Left renal cortex interstitium (tissue), 4 donors: ENCODE measurements around the gene LDHAL6B. TPM values are rescaled to one million over a fixed set of nuclear protein-coding genes. Genes with fewer than 3 reads are reported as not detected.

Experiments
- DNase-seq, 4 donors: peaks; one replicate each; pipeline ENCODE4 v3.0.0-alpha.2; 2013; ENCODE audit warnings: low read depth in 4 of 4, low spot score in 2 of 4, missing footprints in 1 of 4
- polyA plus RNA-seq, 4 donors: library from polyadenylated mRNA; unstranded; fragments of 120-200 nt; gene quantifications; one replicate each; pipeline ENCODE4 v1.2.1, GENCODE V29; 2013; ENCODE audit not compliant: insufficient read length in 4 of 4

The LDHAL6B gene
- polyA plus RNA-seq, 4 donors = 0.08 to 0.52 (median 0.33) TPM; not detected in 1

DNA sequence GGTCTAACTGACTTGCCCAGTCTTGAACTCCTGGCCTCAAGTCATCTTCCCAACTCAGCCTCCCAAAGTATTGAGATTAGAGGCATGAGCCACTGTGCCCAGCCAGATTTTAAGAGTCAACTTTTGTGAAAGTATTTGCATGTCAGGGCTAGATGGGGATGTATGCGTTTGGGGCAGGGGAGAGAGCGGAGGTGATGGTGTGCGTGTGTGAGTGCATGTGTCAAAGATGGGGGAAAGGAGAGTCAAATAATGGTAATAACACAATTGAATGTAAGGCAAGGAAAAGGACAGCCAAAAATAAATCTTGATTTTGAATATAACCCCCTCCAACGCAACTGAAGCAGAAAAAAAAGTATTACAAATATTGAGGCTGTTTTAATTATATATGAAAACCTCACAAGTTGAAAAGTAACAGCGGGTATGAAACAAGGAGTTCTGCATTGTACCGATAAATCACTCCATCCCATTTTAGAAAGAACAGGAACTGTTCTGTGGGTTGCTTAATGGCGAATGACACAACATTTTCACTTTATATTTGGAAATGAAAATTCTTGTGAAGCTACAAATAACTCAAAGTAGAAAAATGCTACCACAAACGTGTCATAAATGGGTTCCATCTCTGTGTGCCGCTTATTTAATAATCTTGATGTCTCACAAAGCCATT is 29.9 kb upstream of the LDHAL6B start:
- no peak for DNase-seq

DNA sequence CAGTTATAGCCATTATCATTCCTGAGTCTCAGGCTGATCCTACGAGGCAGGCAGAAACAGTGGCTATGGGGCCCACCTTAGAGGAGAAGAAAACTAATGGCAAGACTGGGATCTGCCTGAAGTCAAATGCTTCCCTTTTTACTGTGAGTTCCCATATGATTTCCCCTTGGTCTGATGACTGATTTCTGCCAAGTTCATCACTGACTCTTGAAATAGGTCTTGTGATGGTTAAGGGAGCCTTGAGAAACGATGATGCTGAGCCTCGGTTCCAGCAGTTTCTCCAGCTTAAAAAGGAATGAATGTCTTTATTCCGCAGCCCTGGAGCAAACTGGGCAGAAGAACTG is 29.4 kb upstream of the LDHAL6B start:
- DNase-seq = no peak

DNA sequence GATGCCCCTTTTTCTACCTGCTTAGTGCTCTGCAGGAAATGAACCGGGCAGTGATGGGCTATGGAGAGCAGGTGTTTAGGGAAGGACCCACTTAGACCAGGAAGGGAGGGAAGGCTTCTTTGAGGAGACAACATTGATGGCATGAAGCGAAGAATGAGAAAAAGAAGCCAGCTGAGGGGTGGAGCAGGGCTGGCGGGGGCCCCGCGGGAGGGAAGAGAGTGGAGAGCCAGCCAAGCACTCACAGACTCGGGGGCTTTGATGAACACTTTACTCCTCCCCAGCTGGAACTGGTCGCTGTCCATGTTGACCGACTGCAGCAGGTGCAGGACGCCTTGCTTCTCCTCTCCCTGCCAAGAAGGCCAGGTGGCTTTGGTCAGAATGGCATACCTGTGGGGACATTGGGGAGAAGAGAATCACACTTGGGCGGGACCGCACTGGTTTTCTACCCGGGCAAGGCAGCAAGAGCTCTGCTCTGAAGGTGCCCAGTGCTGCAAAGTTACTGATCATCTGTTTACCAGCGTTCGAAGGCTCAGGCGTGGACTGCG is 28.4 kb upstream of the LDHAL6B start:
- DNase-seq = no peak

DNA sequence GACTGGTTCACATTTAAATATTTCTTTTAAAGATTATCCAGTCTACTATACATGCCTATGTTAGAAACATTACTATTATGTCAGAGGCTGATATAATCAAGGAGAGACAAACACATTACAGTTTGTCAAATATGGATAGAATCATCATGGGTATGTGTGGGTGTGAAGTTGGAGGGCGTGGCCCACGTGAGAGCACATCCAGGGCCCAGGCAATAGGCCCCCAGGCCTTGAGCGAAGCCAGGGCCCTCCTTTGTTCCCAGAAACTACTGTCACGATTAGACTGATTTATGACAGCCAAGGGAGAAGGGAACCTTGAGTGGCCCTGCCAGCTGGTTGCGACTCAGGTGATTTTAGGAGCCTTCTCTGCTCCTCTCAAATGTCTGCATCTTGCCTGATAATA is 26.9 kb upstream of the LDHAL6B start:
- DNase-seq = no peak

DNA sequence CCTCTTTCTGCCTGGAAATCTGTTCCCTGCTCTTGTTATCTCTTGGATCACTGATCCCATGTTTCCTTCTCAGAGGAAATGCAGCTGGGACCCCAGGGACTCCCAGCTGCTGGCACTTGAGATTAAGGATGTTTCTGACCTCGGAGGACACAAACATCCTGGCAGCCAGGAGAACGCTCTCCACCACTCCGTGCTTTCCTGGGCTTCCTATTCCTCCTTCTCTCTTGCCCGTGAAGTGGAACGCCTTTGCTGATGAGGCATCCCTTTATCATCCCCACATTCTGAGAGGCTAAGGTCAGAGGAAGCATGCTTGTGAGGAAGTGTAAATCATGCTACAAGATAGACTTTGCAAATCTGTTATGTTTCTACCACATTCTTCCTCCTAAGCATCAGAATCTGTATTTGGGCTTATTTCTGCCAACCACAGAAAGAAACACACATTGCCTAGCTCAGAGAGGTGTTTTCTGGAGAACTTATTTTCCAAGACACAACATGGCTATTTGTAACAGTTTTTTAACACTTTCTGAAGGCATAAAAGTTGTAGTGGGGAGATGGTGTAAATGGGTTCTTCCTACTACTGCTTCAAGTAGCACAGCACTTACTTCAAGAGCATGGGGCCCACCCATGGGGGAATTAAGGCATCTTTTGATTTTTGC is 25.6 kb upstream of the LDHAL6B start:
- no peak for DNase-seq

DNA sequence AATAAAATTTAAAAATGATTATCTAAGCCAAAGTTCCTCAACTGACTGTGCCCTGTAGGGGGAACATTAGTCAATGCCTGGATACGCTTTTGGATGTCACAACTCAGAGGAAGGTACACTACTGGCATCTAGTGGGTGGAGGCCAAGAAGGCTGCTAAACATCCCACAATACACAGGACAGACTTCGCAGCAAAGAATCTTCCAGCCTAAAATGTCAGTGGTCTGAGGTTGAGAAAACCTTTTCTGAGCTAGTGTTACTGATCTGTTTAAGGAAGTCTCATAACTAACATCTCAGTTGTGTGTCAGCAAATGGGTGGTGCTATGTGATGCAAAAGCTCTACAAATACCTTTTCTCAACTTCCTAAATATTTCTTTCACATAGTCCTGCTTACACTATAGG is 20.9 kb upstream of the LDHAL6B start:
- no peak for DNase-seq

DNA sequence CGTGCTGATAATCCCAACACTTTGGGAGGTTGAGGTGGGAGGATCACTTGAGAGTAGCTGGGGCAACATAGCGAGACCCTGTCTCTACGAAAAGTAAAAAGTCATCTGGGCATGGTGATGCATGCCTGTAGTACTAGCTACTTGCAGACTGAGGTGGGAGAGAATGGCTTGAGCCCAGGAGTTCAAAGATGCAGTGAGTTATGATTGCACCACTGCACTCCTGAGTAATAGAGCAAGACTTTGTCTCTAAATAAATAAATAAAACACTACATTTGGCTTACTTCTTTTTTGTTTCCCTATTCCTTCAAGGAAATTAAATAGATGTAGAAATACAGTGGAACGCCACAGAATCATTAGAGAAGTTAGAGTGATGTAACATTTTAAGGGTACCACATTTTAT is 20.1 kb upstream of the LDHAL6B start:
- no peak for DNase-seq

DNA sequence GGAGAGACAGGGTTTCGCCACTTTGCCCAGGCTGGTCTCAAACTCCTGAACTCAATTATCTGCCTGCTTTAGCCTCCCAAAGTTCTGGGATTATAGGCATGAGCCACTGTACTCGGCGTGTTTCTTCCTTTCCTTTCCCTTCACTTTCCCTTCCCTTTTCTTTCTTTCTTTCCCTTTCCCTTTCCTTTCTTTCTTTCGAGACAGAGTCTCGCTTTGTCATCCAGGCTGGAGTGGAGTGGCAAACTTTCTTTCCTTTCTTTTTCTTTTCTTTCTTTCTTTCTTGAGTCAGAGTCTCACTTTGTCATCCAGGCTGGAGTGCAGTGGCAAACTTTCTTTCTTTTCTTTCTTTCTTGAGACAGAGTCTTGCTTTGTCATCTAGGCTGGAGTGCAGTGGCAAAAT is 17.4 kb upstream of the LDHAL6B start:
- no peak for DNase-seq

DNA sequence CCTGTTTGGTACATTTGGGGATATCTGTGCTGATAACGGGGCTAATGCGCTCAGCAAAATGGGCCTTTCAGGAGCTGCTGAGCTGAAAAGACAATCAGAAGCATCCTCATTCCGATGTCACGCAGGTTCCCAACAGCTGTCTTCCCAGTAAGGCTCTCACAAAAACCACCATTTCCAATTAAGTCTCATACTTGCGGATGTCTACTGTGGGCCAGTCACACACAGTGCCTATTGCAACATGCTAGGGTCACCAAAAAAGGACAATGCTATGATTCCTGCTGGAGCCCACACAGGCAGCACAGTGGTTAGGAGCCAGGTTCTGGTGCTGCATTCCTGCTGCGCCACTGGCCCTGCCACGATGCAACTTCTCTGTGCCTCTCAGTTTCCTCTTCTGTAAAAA is 16.4 kb upstream of the LDHAL6B start:
- DNase-seq = no peak

DNA sequence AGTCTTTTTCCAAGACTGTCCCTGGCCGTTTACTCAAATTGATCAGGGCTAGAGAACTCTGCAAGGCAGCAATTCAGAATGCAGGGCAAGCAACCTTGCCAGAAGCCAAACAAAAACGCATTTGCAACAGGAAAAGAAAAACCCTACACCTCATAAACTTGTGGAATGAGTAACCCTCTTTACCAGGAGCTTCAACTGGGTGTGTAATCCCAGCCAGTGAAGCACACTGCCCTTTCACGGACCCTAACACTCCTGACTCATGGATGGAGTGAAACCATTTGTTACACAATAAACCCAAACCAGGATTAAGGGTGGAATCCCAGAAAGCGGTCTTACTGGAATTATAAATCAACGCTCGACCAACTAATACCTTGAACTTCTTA is 14.8 kb upstream of the LDHAL6B start:
- DNase-seq = no peak

DNA sequence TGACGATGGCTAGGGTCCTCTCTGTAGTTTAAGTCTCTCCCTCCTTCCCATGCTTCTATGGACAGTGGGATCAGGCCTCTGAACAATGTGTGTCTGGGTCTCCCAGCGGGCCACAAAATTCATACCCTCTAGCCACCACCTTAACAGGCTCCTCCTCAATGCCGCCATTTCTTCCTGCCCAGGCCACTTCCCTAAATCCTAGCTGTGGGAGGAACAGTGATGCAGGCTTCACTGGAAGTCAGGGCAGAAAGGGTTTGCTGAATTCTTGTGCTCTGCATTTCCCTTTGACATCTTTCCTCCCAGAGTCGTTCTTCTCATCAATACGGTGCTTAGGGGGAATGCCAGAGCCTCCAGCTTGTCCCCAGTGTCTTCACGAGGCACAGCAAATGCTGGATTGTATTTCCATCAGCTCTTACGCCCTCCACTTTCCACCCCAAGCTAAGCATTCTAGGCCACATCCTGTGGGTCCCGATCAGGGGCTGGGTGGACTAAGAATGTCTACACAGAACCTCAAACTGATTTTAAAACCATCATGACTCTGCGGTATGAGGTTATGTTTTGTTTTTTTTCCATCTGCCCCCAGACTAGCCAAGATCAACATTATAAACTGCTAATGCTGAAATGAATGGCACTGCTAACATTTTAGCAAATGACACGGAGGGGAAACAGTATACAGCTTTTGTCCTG is 11.9 kb upstream of the LDHAL6B start:
- no peak for DNase-seq

DNA sequence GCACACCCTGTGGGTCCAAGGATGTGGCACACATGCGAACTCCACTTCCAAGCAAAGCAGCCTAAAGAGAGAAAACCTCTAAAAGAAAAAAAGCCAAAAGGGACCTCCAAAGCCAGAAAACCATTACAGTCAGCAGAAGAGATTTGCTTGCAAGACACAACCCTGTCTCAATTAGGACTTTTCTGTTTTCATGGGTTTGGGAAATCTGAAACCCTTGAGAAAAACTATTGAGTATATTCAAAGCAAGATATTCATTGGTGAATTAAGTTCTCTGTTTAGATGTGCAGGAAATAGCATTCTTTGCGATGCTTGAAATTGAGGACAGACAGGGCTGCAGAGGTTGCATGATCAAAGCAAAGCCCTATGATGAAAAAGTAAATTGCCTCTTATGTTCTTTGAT is 10.2 kb upstream of the LDHAL6B start:
- no peak for DNase-seq

DNA sequence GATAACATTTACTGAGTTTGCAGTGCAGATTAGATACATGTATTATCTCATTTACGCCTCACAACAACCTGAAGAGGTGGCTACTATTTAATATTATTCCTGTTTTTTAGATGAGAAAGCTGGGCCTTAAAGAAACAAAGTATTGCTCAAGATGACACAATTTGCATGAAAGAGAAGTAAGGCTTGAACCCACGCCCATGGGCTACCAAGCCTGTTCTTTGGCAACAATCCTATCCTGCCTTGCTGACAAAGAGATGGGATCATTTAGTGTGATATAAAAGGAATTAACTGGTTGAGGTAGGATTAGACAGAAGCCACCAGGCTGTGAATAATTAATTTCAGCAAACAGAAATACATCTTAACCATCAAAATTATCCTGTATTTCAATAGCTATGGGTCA is 9.2 kb upstream of the LDHAL6B start:
- DNase-seq = no peak

DNA sequence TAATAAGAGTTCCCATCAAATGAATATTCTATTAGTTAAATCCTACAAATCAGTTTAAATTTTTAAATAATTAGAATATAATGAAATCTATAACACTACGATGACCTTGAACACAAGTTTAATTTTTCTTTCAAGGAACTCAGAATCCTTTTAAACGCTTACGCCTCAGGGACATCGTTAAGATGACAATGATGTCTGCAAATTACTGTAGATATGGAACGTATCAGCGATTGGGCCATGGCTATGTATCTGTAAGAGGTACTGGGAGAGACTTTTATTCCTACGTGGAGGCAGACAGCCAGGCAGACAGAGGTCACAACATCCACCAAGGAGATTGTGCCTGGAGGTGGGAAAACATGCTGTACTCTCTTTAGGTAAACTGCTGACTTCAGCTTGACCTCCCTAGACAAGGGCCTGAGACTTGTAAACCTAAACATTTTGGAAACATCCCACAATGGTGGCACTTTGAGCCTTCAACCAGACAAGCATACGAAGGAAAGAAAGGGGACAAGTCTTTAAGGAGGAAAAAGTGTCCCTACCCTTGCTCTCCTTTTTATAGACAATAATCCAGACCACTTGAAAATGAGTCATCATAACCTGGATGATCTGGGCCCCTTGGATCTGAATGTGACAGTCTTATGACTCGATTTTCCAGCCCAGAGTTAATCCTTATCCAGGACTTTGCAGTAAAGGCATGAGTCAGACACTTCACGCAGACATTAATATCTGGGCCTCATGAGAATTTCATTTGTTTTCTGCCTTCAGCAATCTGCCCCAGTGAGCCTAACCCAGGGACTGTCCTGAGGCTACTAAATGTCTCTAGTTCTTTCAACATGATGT is 6.8 kb upstream of the LDHAL6B start:
- no peak for DNase-seq

DNA sequence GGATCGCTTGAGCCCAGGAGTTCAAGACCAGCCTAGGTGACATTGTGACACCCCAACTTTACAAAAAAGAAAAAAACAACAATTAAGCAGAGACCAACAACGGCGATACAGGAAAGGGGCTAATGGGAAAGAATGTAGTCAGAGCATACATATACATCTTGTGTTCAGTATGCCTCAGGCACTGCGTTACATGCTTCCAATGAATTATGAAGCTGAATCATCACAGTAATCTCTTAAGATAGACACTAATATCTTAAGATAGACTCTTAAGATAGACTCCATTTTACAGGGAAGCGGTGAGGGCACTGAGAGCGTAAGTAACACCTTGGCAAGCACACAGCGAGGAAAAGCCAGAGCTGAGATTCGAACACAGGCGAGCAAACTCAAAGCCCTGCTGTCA is 6.1 kb upstream of the LDHAL6B start:
- DNase-seq = no peak

DNA sequence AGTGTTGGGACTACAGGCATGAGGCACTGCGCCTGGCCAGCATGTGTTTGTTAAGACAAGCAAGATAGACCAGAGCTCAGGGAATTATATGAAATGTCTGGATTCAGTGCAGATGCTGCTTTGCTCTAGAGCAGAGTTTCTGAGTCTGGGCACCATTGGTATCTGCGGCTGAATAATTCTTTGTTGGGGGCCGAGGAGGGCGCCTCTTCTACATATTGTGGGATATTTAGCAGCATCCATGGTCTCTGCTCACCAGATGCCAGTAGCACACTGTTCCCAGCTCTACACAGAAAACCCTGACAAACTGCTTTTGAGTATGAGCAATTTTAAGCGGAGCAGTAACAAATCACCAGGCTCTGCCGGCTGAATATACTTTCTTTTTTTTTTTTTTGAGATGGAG is 3.6 kb upstream of the LDHAL6B start:
- DNase-seq = no peak

DNA sequence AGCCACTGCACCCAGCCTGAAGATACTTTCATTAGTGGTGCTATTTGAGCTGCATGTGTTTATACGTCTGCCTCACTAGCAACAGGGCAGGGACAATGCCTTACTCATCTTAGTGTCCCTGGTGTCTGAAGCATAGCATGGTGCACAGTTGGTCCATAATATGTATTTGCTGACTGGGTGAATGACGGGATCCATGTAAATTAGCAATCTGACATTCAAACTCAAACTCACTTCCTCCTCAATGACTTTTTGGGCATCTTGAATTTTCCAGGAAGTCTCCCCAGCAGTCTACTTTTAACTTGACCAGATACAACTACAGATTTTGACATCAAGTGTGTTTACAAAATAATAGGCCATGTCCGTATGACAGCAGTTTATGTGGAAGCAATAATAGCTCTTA is 3.0 kb upstream of the LDHAL6B start:
- DNase-seq = no peak

DNA sequence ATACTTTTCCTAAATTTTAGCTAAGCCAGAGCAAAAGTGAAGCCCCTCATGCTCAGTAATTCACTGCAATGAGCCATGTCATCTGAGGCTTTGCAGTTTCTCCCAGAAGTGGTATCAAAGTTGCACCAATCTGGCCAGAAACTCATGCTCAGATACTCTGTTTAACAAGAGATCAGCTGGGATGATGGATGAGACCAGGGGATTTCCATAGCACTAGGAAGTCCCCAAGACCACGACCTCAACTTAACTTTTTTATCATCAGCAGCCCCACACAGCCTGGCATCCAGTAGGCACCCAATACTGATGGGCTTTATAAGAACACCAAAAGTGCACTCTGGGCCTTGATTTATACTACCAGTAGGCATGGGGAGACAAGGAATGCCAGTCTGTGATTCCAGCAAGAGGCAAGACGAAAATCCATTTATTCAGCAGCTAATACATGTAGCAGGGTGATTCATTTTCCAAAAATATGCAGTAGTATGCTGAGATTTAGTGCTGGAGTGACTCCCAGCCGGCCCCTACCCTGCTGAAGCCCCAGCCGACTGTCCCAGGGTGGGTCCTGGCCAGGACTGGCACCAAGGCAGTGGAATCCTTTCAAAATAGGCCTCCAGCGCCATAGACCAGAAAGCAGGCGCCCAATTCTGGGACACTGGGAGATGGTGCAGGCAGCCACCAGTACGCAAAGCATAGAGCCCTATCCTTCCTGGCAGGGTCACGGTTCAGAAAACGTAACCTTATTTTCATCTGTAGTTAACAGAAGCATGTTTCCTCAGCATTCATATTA is 612 bp upstream of the LDHAL6B start:
- DNase-seq = no peak

DNA sequence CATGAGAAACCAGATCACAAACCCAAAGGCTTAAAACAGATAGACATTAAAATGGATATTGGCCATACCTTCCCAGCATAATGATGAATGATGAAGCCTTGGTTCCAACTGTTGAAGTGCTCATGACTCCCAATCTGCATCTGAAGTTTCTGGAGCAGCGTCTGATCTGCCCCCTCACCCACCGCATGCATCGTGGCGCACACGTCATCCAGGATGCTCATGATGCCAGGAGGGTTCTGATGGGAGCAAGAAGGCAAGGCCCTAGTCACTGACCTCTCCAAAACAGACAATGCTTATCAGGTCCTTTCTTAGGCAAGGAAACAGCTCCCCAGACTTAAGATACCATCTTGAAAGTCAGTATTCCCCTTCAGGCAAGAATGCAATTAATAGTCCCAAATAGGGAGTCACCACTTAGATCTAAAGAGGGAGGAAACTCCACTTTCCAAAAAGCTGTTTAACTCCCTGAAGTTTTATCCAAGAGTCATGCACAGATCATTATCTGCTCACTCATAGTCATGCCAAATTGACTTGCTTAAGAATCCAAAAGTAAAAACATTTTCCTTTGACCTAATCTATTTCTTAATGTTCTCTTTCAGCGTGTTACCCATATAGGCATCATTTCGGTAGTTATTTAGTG is 2.1 kb downstream of the LDHAL6B start:
- no peak for DNase-seq

DNA sequence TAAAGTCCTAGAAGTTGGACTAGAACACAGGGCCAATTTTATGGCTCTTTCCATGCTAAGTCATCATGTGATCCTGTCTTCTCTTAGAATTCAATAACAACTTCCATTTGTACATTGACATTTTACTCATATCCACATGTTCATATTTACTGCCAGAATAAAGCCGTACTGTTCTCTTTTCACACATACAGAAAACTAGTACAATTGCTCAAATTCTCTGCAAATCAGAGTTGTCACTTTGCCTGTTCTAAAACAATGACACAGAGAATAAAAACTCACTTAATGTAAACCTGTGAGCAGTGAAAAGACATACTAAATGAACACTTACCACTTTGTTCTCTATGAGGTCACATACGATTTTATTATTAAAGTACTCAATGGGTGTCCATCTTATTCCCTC is 3.5 kb downstream of the LDHAL6B start:
- no peak for DNase-seq
